Smooth muscle cell (in vitro differentiated cells): ENCODE data around the gene SPTBN4. TPM values are rescaled to one million over a fixed set of nuclear protein-coding genes. Genes with fewer than 3 reads are reported as not detected.
A peak's percentile ranks its signal among the peaks of the same experiment; 100 is the strongest.

Experiments
- DNase-seq: peaks from one replicate; lab custom pipeline; 2025; ENCODE audit not compliant: unreplicated experiment; lab: John Stamatoyannopoulos, UW
- H2AFZ ChIP-seq: fragments of 200-600 bp; sonication (generic); 2 replicates; pipeline ENCODE4 v1.6.0; 2016; ENCODE audit warnings: antibody characterized with exemption, low read depth, mild to moderate bottlenecking
- H3F3A ChIP-seq: fragments of 200-600 bp; sonication (generic); 2 replicates; pipeline ENCODE4 v1.6.0; 2017; ENCODE audit warnings: antibody characterized with exemption, low read depth
- H3K27ac ChIP-seq: fragments of 200-600 bp; sonication (generic); 2 replicates; pipeline ENCODE4 v1.5.1; 2016; ENCODE audit warnings: low read depth, mild to moderate bottlenecking
- H3K27me3 ChIP-seq: fragments of 200-600 bp; sonication (generic); 2 replicates; pipeline ENCODE4 v1.6.1; 2016; ENCODE audit warnings: low read depth, mild to moderate bottlenecking
- H3K36me3 ChIP-seq: fragments of 200-600 bp; sonication (generic); 2 replicates; pipeline ENCODE4 v1.5.1; 2016; ENCODE audit warnings: low read depth
- H3K4me1 ChIP-seq: fragments of 200-600 bp; sonication (generic); 2 replicates; pipeline ENCODE4 v1.5.1; 2016; ENCODE audit warnings: low read depth
- H3K4me2 ChIP-seq: fragments of 200-600 bp; sonication (generic); 2 replicates; pipeline ENCODE4 v1.6.0; 2016; ENCODE audit warnings: mild to moderate bottlenecking
- H3K4me3 ChIP-seq: fragments of 200-600 bp; sonication (generic); 2 replicates; pipeline ENCODE4 v1.5.1; 2016; ENCODE audit warnings: mild to moderate bottlenecking
- H3K79me2 ChIP-seq: fragments of 200-600 bp; sonication (generic); 2 replicates; pipeline ENCODE4 v1.6.0; 2016; ENCODE audit warnings: low read depth, mild to moderate bottlenecking
- H3K9ac ChIP-seq: fragments of 200-600 bp; sonication (generic); 2 replicates; pipeline ENCODE4 v1.6.0; 2016; ENCODE audit warnings: low read depth
- H3K9me3 ChIP-seq: fragments of 200-600 bp; sonication (generic); replicated peaks from 2 replicates; pipeline ENCODE4 v1.5.1; 2016; ENCODE audit warnings: low read depth
- H4K20me1 ChIP-seq: fragments of 200-600 bp; sonication (generic); 2 replicates; pipeline ENCODE4 v1.6.0; 2016; ENCODE audit warnings: low read depth
- WGBS: methylation state at CpG from one replicate; pipeline ENCODE4 v1.1.7; 2016; ENCODE audit warnings: low lambda C conversion rate; 5-methylcytosine and 5-hydroxymethylcytosine counted together
- polyA plus RNA-seq: library from polyadenylated mRNA; unstranded; fragments of >200 nt; fragmentation: Nextera tagmentation; extraction: Ambion mirVana; gene quantifications from 2 replicates; pipeline ENCODE4 v1.2.1, GENCODE V29; 2016
- total RNA-seq: library from RNA; depleted of rRNA; stranded (reverse); fragments of >200 nt; gene quantifications from 2 replicates; pipeline ENCODE4 v1.2.3, GENCODE V29; 2014
- TF ChIP-seq, protein P1 (sequence below): fragments of 200-600 bp; sonication (generic); IDR thresholded peaks from 2 replicates; pipeline ENCODE4 v1.5.1; 2017; ENCODE audit warnings: borderline replicate concordance, mild to moderate bottlenecking, antibody characterized with exemption; ENCODE audit not compliant: insufficient read depth, poor library complexity, severe bottlenecking

SPTBN4 gene
- total and polyA plus RNA-seq, 2 experiments from 2014 or later = 1.0 to 1.2 TPM

- Histone ChIP-seq H3K4me3 (no peak overlapping the region), H4K20me1 (peaks cover 21% of the 10 kb centered on the region), H2AFZ (no peak overlapping the region), H3K27me3 (no peaks in the 10 kb centered on the region), H3K36me3 (no peaks in the 10 kb centered on the region), H3K4me2 (no peak overlapping the region), H3K9ac (no peak overlapping the region), H3K4me1 (peaks cover 24% of the 10 kb centered on the region), H3K79me2 (peaks cover 27% of the 10 kb centered on the region), H3F3A (peaks cover 18% of the 10 kb centered on the region), H3K9me3 (no peaks in the 10 kb centered on the region), H3K27ac (no peak overlapping the region)
- no peak for DNase-seq
- TF ChIP-seq, protein P1, sequence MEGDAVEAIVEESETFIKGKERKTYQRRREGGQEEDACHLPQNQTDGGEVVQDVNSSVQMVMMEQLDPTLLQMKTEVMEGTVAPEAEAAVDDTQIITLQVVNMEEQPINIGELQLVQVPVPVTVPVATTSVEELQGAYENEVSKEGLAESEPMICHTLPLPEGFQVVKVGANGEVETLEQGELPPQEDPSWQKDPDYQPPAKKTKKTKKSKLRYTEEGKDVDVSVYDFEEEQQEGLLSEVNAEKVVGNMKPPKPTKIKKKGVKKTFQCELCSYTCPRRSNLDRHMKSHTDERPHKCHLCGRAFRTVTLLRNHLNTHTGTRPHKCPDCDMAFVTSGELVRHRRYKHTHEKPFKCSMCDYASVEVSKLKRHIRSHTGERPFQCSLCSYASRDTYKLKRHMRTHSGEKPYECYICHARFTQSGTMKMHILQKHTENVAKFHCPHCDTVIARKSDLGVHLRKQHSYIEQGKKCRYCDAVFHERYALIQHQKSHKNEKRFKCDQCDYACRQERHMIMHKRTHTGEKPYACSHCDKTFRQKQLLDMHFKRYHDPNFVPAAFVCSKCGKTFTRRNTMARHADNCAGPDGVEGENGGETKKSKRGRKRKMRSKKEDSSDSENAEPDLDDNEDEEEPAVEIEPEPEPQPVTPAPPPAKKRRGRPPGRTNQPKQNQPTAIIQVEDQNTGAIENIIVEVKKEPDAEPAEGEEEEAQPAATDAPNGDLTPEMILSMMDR = no peak
- WGBS = 94% methylated on average over 5 of the region's 5 CpGs
Measured at GRCh38 chr19:40419066-40419612, 47.7 kb upstream of the SPTBN4 start.

- TF ChIP-seq, protein P1 = no peak
- Histone ChIP-seq H4K20me1 (peaks cover 27% of the 10 kb centered on the region), H3F3A (peaks cover 24% of the 10 kb centered on the region), H3K79me2 (peaks cover 34% of the 10 kb centered on the region), H3K27me3 (no peaks in the 10 kb centered on the region), H3K36me3 (no peaks in the 10 kb centered on the region), H3K27ac (no peak overlapping the region), H3K4me1 (peaks cover 29% of the 10 kb centered on the region), H3K4me2 (no peak overlapping the region), H3K4me3 (no peak overlapping the region), H3K9ac (no peak overlapping the region), H3K9me3 (no peaks in the 10 kb centered on the region), H2AFZ (no peak overlapping the region)
- no peak for DNase-seq
- 90% methylated on average over 5 of the region's 5 CpGs for WGBS
Measured at GRCh38 chr19:40419780-40420179, 47.0 kb upstream of the SPTBN4 start.

GRCh38 chr19:40420451-40420765 lies 46.4 kb upstream of the SPTBN4 start:
- 57% methylated on average over 14 of the region's 14 CpGs for WGBS
- Histone ChIP-seq H3K27ac (peak overlapping the region; percentile 97), H3K4me3 (peak overlapping the region; percentile 63), H2AFZ (no peak overlapping the region), H3F3A (peaks cover 28% of the 10 kb centered on the region), H3K9ac (peak overlapping the region; percentile 82), H3K27me3 (no peaks in the 10 kb centered on the region), H4K20me1 (peaks cover 29% of the 10 kb centered on the region), H3K4me2 (peak overlapping the region; percentile 100), H3K9me3 (no peaks in the 10 kb centered on the region), H3K79me2 (peaks cover 35% of the 10 kb centered on the region), H3K4me1 (peaks cover 29% of the 10 kb centered on the region), H3K36me3 (no peaks in the 10 kb centered on the region)
- TF ChIP-seq, protein P1 = no peak
- no peak for DNase-seq
